Measurements from ENCODE around the gene ARID1B. TPM values are rescaled to one million over a fixed set of nuclear protein-coding genes. Genes with fewer than 3 reads are reported as not detected.

The ARID1B gene
- total RNA-seq, 1 donor from 2014 or later, result 43.4 TPM

- no peaks in the 10 kb centered on the region for H3K36me3 ChIP-seq
- H3K27ac ChIP-seq (replicated peaks), result no peak overlapping the region
- no peaks in the 10 kb centered on the region for H3K9me3 ChIP-seq (replicated peaks)
- no peak overlapping the region for H3K4me3 ChIP-seq
- DNase-seq, result no peak
- TF ChIP-seq CTCF (IDR thresholded peaks at IDR 0.05; ENCODE audit: borderline replicate concordance), result no peak
- no peaks in the 10 kb centered on the region for H3K27me3 ChIP-seq (ENCODE audit: low read depth)
- intact Hi-C loops (cut with micrococcal nuclease), result loop anchor here (10.0 kb wide), 1 partner anchor 46 kb away; no protein-coding TSS in a partner anchor
- peaks cover 28% of the 10 kb centered on the region for H3K4me1 ChIP-seq
Observed at GRCh38 chr6:157229132-157229618, 452.0 kb downstream of the ARID1B start.

GRCh38 chr6:157229713-157230112, 452.5 kb downstream of the ARID1B start:
- DNase-seq, result no peak
- TF ChIP-seq CTCF (IDR thresholded peaks at IDR 0.05; ENCODE audit: borderline replicate concordance), result no peak
- intact Hi-C loops (cut with micrococcal nuclease), result loop anchor here (10.0 kb wide), 1 partner anchor 45 kb away; no protein-coding TSS in a partner anchor
- no peaks in the 10 kb centered on the region for H3K27me3 ChIP-seq (ENCODE audit: low read depth)
- H3K9me3 ChIP-seq (replicated peaks), result no peaks in the 10 kb centered on the region
- H3K27ac ChIP-seq (replicated peaks), result no peak overlapping the region
- peaks cover 29% of the 10 kb centered on the region for H3K4me1 ChIP-seq
- no peaks in the 10 kb centered on the region for H3K36me3 ChIP-seq
- no peak overlapping the region for H3K4me3 ChIP-seq

GRCh38 chr6:157230910-157231309, 453.7 kb downstream of the ARID1B start:
- peaks cover 33% of the 10 kb centered on the region for H3K4me1 ChIP-seq
- H3K9me3 ChIP-seq (replicated peaks), result no peaks in the 10 kb centered on the region
- intact Hi-C loops (cut with micrococcal nuclease), result no loop called here
- no peak for TF ChIP-seq CTCF (IDR thresholded peaks at IDR 0.05; ENCODE audit: borderline replicate concordance)
- H3K27me3 ChIP-seq (ENCODE audit: low read depth), result no peaks in the 10 kb centered on the region
- no peak overlapping the region for H3K4me3 ChIP-seq
- no peak overlapping the region for H3K27ac ChIP-seq (replicated peaks)
- no peaks in the 10 kb centered on the region for H3K36me3 ChIP-seq
- DNase-seq, result no peak

- Histone ChIP-seq H3K4me1 (peaks cover 31% of the 10 kb centered on the region), H3K27me3 (ENCODE audit: low read depth) (no peaks in the 10 kb centered on the region), H3K4me3 (no peak overlapping the region), H3K9me3 (replicated peaks) (no peaks in the 10 kb centered on the region), H3K36me3 (no peaks in the 10 kb centered on the region), H3K27ac (replicated peaks) (no peak overlapping the region)
- DNase-seq, result no peak
- intact Hi-C loops (cut with micrococcal nuclease), result no loop called here
- TF ChIP-seq CTCF (IDR thresholded peaks at IDR 0.05; ENCODE audit: borderline replicate concordance), result no peak
Observed at GRCh38 chr6:157232161-157232895, 455.1 kb downstream of the ARID1B start.

- intact Hi-C loops (cut with micrococcal nuclease), result no loop called here
- H3K36me3 ChIP-seq, result no peaks in the 10 kb centered on the region
- DNase-seq, result no peak
Observed at GRCh38 chr6:157233156-157233555, 456.0 kb downstream of the ARID1B start.

More at GRCh38 chr6:157233156-157233555, 456.0 kb downstream of the ARID1B start:
- no peaks in the 10 kb centered on the region for H3K9me3 ChIP-seq (replicated peaks)
- no peak for TF ChIP-seq CTCF (IDR thresholded peaks at IDR 0.05; ENCODE audit: borderline replicate concordance)
- no peaks in the 10 kb centered on the region for H3K27me3 ChIP-seq (ENCODE audit: low read depth)
- H3K4me1 ChIP-seq, result peaks cover 23% of the 10 kb centered on the region
- no peak overlapping the region for H3K27ac ChIP-seq (replicated peaks)
- H3K4me3 ChIP-seq, result no peak overlapping the region
